ENCODE results near the gene C4orf36. TPM values are rescaled to one million over a fixed set of nuclear protein-coding genes. Genes with fewer than 3 reads are reported as not detected.

C4orf36 gene
- polyA plus RNA-seq, 4 donors = 0.42 to 2.2 (median 1.3) TPM

Other genes starting within 250 kb of the C4orf36 start
- gene SLC10A6, start 43.0 kb downstream of the C4orf36 start, polyA plus RNA-seq (ENCODE audit: insufficient read length in 4 of 4) = under 1 TPM in 3 of 4 donors, not detected in 1; 0.17 to 0.32 (median 0.21) TPM
- 10 to 100 TPM; 29.2 to 56.1 (median 50.1) TPM for gene AFF1, start 42.6 kb upstream of the C4orf36 start, polyA plus RNA-seq (ENCODE audit: insufficient read length in 4 of 4)

Data from left renal pelvis (tissue), 4 donors.